ENCODE results near the gene GUCA1A.
"Not testable (repeated sequence)": the region's sequence is repeated elsewhere in the genome, so short reads cannot be mapped to it uniquely, and the experiment has no call there.

The GUCA1A gene

GRCh38 chr6:42210551-42210950 lies 37.4 kb downstream of the GUCA1A start:
- DNase-seq (ENCODE audit: low read depth) = no peak

- DNase-seq (ENCODE audit: low read depth) = no peak
Measured at GRCh38 chr6:42211726-42212125, 38.6 kb downstream of the GUCA1A start.

GRCh38 chr6:42212442-42212841 lies 39.3 kb downstream of the GUCA1A start:
- no peak for DNase-seq (ENCODE audit: low read depth)

GRCh38 chr6:42216495-42216894 lies 43.3 kb downstream of the GUCA1A start:
- DNase-seq (ENCODE audit: low read depth) = not testable (repeated sequence)

GRCh38 chr6:42217157-42217518 lies 44.0 kb downstream of the GUCA1A start:
- no peak for DNase-seq (ENCODE audit: low read depth)

- DNase-seq (ENCODE audit: low read depth) = peak; percentile 97
Measured at GRCh38 chr6:42217519-42218367, 44.6 kb downstream of the GUCA1A start, which contains the start of gene MRPS10. Gene MRPS10, minus strand, starts transcription at chr6:42217861. Its CDS starts 12 bp downstream, at chr6:42217849.

GRCh38 chr6:42220807-42221206 lies 47.6 kb downstream of the GUCA1A start:
- no peak for DNase-seq (ENCODE audit: low read depth)

GRCh38 chr6:42221546-42221945 lies 48.4 kb downstream of the GUCA1A start:
- no peak for DNase-seq (ENCODE audit: low read depth)

- no peak for DNase-seq (ENCODE audit: low read depth)
Measured at GRCh38 chr6:42222448-42222847, 49.3 kb downstream of the GUCA1A start.

- DNase-seq (ENCODE audit: low read depth) = peak; percentile 90
Measured at GRCh38 chr6:42224222-42225028, 51.3 kb downstream of the GUCA1A start.

- DNase-seq (ENCODE audit: low read depth) = no peak
Measured at GRCh38 chr6:42225029-42225339, 51.8 kb downstream of the GUCA1A start.

GRCh38 chr6:42225419-42225818 lies 52.3 kb downstream of the GUCA1A start:
- no peak for DNase-seq (ENCODE audit: low read depth)

- peak; percentile 58 for DNase-seq (ENCODE audit: low read depth)
Measured at GRCh38 chr6:42226161-42226611, 53.0 kb downstream of the GUCA1A start.

- peak; percentile 40 for DNase-seq (ENCODE audit: low read depth)
Measured at GRCh38 chr6:42226645-42227143, 53.5 kb downstream of the GUCA1A start.

GRCh38 chr6:42227173-42227850 lies 54.1 kb downstream of the GUCA1A start:
- no peak for DNase-seq (ENCODE audit: low read depth)

- no peak for DNase-seq (ENCODE audit: low read depth)
Measured at GRCh38 chr6:42228305-42228704, 55.1 kb downstream of the GUCA1A start.
